Omental fat pad (tissue), 4 donors: Measurements from ENCODE around the gene TRABD2B. TPM values are rescaled to one million over a fixed set of nuclear protein-coding genes. Genes with fewer than 3 reads are reported as not detected.
A peak's percentile ranks its signal among the peaks of the same experiment; 100 is the strongest.

Experiments
- ATAC-seq: fragments of 150-250 bp; one replicate; pipeline ENCODE4 v1.9.1; 2016; ENCODE audit warnings: mild to moderate bottlenecking, moderate library complexity; ENCODE audit not compliant: low FRiP score
- DNase-seq: peaks from one replicate; pipeline ENCODE4 v3.0.0-alpha.2; 2019; ENCODE audit warnings: low spot score
- CTCF ChIP-seq, 3 donors: fragments of 450-650 bp; IDR thresholded peaks; one replicate each; pipeline ENCODE4 v1.5.1; 2016 to 2017; ENCODE audit warnings: antibody characterized with exemption in 3 of 3, mild to moderate bottlenecking in 3 of 3, moderate library complexity in 2 of 3
- total RNA-seq, 4 donors: library from RNA; depleted of rRNA; stranded (reverse); fragments of >200 nt; gene quantifications; one replicate each; pipeline ENCODE4 v1.1.0, GENCODE V29; 2016

TRABD2B gene
- total RNA-seq, 4 donors from 2014 or later, result 0.82 to 3.0 (median 1.8) TPM

- no peak for DNase-seq
- no peak for TF ChIP-seq CTCF (IDR thresholded peaks at IDR 0.05)
- no peak for ATAC-seq
These were observed 251.2 kb downstream of the TRABD2B start for GRCh38 chr1:47745715-47746609.

DNA sequence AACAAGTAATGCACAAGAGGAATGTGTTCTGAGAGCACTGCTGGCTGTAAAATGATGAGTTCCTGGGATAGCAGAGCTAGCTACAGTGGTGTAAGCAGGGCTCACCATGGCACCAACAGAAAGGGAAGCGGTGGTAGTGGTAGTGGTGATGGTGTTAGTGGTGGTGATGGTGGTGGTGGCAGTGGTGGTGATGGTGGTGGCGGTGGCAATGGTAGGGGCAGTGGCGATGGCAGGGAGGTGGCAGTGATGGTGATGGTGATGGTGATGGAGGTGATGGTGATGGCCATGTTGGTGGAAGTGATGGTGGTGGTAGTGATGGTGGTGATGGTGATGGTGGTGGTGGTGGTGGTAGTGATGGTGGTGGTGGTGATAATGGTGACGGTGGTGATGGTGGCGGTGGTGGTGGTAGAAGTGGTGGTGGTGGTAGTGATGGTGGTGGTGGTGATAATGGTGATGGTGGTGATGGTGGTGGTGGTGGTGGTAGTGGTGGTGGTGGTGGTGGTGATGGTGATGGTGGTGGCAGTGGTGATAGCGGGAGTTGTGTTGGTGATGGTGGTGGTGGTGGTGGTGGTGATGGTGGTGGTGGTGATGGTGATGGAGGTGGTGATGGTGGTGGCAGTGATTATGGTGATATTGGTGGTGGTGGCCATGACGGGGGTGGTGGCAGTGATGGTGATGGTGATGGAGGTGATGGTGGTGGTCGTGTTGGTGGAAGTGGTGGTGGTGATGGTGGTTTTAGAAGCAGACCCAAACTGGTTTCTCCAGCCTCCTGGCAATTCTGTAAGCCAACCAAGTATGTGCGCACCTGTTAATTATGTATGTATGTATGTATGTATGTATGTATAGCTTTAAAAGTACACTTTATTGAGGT is 254.1 kb downstream of the TRABD2B start:
- TF ChIP-seq CTCF (IDR thresholded peaks at IDR 0.05), result no peak
- ATAC-seq (no peak), DNase-seq (no peak)

- ATAC-seq, result peak; percentile 37
- TF ChIP-seq CTCF (IDR thresholded peaks at IDR 0.05), result no peak
- no peak for DNase-seq
These were observed 258.5 kb downstream of the TRABD2B start for GRCh38 chr1:47738560-47739182.

DNA sequence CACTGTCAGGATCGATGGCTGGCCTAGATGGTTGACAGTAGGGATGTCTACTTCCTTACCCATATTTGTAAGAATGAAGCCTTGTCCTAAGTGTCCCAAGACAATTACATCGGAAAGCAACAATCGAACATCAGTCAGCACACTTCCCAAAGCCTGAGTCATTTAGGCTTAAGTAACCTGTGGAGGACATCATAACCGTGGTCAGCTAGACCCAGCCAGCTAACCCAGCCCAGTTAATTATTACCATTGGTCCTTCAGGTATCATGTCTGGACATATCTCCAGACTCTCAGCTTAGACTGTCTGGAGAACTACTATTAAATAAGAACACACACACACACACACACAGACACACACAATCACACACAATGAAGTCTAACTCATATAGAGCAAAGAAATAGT is 264.7 kb downstream of the TRABD2B start:
- no peak for DNase-seq
- TF ChIP-seq CTCF (IDR thresholded peaks at IDR 0.05), result no peak
- ATAC-seq, result no peak

- DNase-seq (no peak), ATAC-seq (no peak)
- no peak for TF ChIP-seq CTCF (IDR thresholded peaks at IDR 0.05)
These were observed 265.5 kb downstream of the TRABD2B start for GRCh38 chr1:47731730-47732129.

DNA sequence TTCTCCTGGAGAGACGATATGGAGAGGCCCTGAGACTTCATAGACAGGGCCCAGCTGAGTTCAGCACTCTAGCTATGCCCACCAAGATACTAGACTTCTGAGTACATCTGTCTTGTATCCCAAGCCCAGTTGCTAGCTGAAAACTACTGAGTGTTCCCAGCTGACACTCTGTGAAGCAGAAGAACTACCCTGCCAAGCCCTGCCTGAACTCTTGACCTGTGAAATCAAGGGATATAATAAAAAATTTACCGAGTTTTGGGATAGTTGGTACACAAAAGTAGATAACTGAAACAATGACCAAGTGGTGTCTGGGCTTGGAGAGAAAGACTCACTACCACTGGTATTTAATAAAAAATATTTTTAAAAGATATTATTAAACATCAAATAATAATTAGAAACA is 267.5 kb downstream of the TRABD2B start:
- DNase-seq (no peak), ATAC-seq (no peak)
- TF ChIP-seq CTCF (IDR thresholded peaks at IDR 0.05), result no peak
